IgD-negative memory B cell (primary cell): ENCODE results near the gene LHFPL3. TPM values are rescaled to one million over a fixed set of nuclear protein-coding genes. Genes with fewer than 3 reads are reported as not detected.
A peak's percentile ranks its signal among the peaks of the same experiment; 100 is the strongest.

Source experiments
- H3K27ac Mint-ChIP-seq, 3 donors: one replicate each; pipeline ENCODE4 v1.8.0; 2020 to 2022; ENCODE audit warnings: mild to moderate bottlenecking in 3 of 3, mixed read lengths in 3 of 3, moderate library complexity in 1 of 3
- H3K27me3 Mint-ChIP-seq: one replicate; pipeline ENCODE4 v1.8.0; 2021; ENCODE audit warnings: mixed read lengths
- H3K36me3 Mint-ChIP-seq: one replicate; pipeline ENCODE4 v1.8.0; 2020; ENCODE audit warnings: mild to moderate bottlenecking, mixed read lengths
- H3K4me1 Mint-ChIP-seq, 3 donors: one replicate each; pipeline ENCODE4 v1.8.0; 2020 to 2022; ENCODE audit warnings: mixed read lengths in 3 of 3, mild to moderate bottlenecking in 1 of 3
- H3K4me3 Mint-ChIP-seq, 4 donors: one replicate each; pipeline ENCODE4 v1.8.0; 2020 to 2022; ENCODE audit warnings: mild to moderate bottlenecking in 4 of 4, mixed read lengths in 4 of 4, moderate library complexity in 3 of 4
- H3K9me3 Mint-ChIP-seq, 3 donors: one replicate each; pipeline ENCODE4 v1.8.0; 2020 to 2021; ENCODE audit warnings: mixed read lengths in 3 of 3, mild to moderate bottlenecking in 1 of 3
- polyA plus RNA-seq: library from polyadenylated mRNA; unstranded; fragments of 300-500 nt; fragmentation: Illumina TruSeq; gene quantifications from one replicate; pipeline ENCODE4 v1.2.3, GENCODE V29; 2021

Gene LHFPL3
- polyA plus RNA-seq, 1 donor from 2014 or later, result not detected

DNA sequence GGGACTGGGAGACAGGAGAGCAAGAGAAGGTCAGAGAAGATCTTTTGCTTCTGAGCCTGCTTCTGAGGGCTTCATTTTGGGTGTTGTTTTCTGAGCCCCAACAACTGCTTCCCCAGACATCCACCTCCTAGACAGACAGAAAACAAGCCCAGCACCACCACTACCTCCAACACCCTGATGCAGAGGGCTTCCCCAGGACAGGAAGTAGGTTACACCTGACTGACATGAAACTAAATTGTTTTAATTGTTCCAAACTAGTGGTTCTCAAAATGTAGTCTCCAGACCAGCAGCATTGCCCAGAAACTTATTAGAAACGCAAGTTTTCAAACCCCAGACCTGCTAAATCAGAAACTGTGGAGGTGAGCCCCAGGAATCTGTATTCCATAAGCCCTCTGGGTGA is 522.0 kb downstream of the LHFPL3 start:
- Mint-ChIP-seq H3K4me1 (no peaks in the 10 kb centered on the region), H3K36me3 (no peaks in the 10 kb centered on the region), H3K9me3 (no peaks in the 10 kb centered on the region), H3K4me3 (no peak overlapping the region), H3K27ac (no peak overlapping the region), H3K27me3 (peaks cover 7% of the 10 kb centered on the region)

DNA sequence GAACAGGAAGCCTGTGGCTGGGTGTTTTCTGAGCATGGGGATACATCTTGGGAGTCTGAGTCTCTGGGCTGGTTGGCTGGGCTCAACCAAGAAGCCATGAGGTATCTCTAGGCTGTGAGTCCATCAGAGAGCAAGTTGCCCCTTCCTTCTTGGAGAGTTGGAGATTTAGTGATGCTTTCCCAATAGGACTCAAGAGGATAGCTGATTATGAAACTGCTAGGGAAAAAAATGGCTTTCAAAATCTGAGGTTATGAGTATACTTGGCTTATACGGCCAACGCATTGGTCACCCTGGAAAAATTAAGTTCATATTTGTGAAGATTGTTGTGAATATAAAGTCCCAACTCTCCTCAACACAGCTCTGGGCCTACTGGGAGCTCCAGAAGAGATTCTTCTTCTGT is 522.9 kb downstream of the LHFPL3 start:
- Mint-ChIP-seq H3K36me3 (no peaks in the 10 kb centered on the region), H3K4me3 (no peak overlapping the region), H3K27ac (no peak overlapping the region), H3K4me1 (no peaks in the 10 kb centered on the region), H3K9me3 (no peaks in the 10 kb centered on the region), H3K27me3 (peaks cover 3% of the 10 kb centered on the region)

GRCh38 chr7:104852386-104852785 is 524.0 kb downstream of the LHFPL3 start:
- H3K4me3 Mint-ChIP-seq, result no peak overlapping the region
- H3K27me3 Mint-ChIP-seq, result peaks cover 5% of the 10 kb centered on the region
- no peak overlapping the region for H3K27ac Mint-ChIP-seq
- no peaks in the 10 kb centered on the region for H3K9me3 Mint-ChIP-seq
- H3K4me1 Mint-ChIP-seq, result peaks cover 0 to 2% (median 0%) of the 10 kb centered on the region in 3 donors
- H3K36me3 Mint-ChIP-seq, result no peaks in the 10 kb centered on the region

DNA sequence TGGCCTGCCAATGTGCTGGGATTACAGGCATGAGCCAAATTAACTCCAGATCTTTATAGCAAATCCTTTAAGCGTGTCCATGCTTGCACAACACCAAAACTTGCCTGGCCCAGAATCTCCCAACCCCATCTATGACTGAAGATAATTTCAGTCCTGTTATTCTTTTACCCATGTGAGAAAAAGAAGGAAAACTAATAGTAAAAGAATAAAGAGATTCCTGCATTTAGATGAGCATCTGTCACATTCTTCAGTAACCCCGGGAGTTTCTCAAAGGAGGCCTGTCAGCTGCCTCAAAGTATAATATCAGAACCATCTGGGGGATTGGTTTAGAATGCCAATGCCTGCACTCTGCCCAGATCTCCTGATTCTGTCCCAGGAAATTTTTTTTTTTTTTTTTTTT is 527.5 kb downstream of the LHFPL3 start:
- peaks cover 3 to 15% (median 5%) of the 10 kb centered on the region in 3 donors for H3K4me1 Mint-ChIP-seq
- H3K36me3 Mint-ChIP-seq, result no peaks in the 10 kb centered on the region
- H3K4me3 Mint-ChIP-seq, result no peak overlapping the region
- no peaks in the 10 kb centered on the region for H3K9me3 Mint-ChIP-seq
- H3K27me3 Mint-ChIP-seq, result peaks cover 10% of the 10 kb centered on the region
- H3K27ac Mint-ChIP-seq, result no peak overlapping the region

DNA sequence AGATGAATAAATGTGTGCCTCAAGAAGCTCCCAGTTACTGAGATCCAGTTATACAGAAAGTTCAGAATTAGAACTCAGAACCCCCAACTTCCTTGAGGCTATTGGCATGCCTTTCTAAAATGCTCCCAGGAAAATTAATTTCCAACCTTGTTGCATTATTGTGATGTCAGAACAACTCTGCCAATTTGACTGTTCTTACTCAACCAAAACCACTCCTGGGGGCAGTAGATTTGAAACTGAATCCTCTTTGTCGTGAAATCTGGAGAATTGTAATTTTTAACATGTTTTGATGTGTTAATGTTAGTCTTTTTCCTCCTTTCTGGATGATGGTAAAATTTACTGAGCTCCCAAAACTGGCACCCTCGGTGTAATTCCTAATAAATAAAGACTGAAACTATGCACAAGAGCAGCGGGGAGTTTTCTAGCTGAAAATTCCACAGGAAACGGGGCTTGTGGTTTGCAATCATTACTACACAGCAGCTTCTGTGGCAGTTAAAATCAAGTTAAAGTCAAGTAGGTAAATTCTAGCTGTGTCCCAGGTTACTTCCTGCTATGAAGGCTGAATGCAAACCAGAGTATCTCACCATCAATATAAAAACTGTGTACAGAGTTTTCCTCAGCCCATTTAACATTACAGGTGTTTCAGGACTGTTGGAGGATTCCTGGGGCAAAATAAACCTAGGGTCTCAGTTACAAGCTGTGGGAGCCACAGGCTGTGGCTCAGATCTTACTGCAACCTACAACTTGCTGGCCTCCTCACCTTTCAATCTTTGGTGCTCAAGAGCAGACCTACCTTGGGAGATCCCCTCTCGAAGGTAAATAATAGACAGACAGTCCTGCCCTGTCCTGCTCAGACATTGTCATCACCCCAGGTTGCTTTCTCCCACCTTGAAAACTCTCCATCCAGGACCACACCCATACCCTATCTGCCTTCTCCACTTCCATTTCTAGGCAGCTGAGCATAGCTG is 529.3 kb downstream of the LHFPL3 start:
- no peaks in the 10 kb centered on the region for H3K9me3 Mint-ChIP-seq
- peak overlapping the region in 1 of 4 donors; percentile 25 for H3K4me3 Mint-ChIP-seq
- no peaks in the 10 kb centered on the region for H3K36me3 Mint-ChIP-seq
- peaks cover 3 to 15% (median 5%) of the 10 kb centered on the region in 3 donors for H3K4me1 Mint-ChIP-seq
- H3K27me3 Mint-ChIP-seq, result peaks cover 8% of the 10 kb centered on the region
- no peak overlapping the region for H3K27ac Mint-ChIP-seq

GRCh38 chr7:104859754-104860426 is 531.5 kb downstream of the LHFPL3 start:
- peaks cover 18% of the 10 kb centered on the region for H3K27me3 Mint-ChIP-seq
- no peak overlapping the region for H3K4me3 Mint-ChIP-seq
- H3K27ac Mint-ChIP-seq, result no peak overlapping the region
- no peaks in the 10 kb centered on the region for H3K36me3 Mint-ChIP-seq
- H3K4me1 Mint-ChIP-seq, result peaks cover 3 to 15% (median 5%) of the 10 kb centered on the region in 3 donors
- peaks cover 0 to 4% (median 3%) of the 10 kb centered on the region in 3 donors for H3K9me3 Mint-ChIP-seq

GRCh38 chr7:104861729-104862390 is 533.5 kb downstream of the LHFPL3 start:
- H3K36me3 Mint-ChIP-seq, result no peaks in the 10 kb centered on the region
- peaks cover 3 to 15% (median 5%) of the 10 kb centered on the region in 3 donors for H3K4me1 Mint-ChIP-seq
- H3K27ac Mint-ChIP-seq, result no peak overlapping the region
- H3K4me3 Mint-ChIP-seq, result peak overlapping the region in 1 of 4 donors; percentile 8
- H3K27me3 Mint-ChIP-seq, result peaks cover 23% of the 10 kb centered on the region
- peaks cover 0 to 5% (median 4%) of the 10 kb centered on the region in 3 donors for H3K9me3 Mint-ChIP-seq

GRCh38 chr7:104862719-104863118 is 534.3 kb downstream of the LHFPL3 start:
- Mint-ChIP-seq H3K4me1 (peaks cover under 1 to 10% (median 2%) of the 10 kb centered on the region in 3 donors), H3K9me3 (peaks cover 0 to 5% (median 4%) of the 10 kb centered on the region in 3 donors), H3K4me3 (no peak overlapping the region), H3K27me3 (peaks cover 23% of the 10 kb centered on the region), H3K36me3 (no peaks in the 10 kb centered on the region), H3K27ac (no peak overlapping the region)

DNA sequence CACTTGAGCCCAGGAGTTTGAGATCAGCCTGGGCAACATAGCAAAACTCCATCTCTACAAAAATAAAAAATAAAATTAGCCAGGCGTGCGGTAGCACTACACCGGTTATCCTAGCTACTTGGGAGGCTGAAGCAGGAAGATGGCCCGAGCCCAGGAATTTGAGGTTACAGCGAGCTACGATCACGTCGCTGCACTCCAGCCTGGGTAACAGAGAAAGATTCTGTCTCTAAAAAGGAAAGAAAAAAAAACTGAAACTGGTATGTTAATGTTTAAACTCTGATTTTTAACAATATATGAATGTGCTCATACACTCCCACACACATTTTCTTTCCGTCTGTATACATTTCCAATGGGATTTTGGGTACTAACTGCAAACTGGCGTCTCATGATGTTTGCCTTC is 545.0 kb downstream of the LHFPL3 start:
- peaks cover 2% of the 10 kb centered on the region for H3K36me3 Mint-ChIP-seq
- H3K9me3 Mint-ChIP-seq, result peaks cover 0 to 1% (median 0%) of the 10 kb centered on the region in 3 donors
- H3K4me1 Mint-ChIP-seq, result peaks cover 0 to 2% (median 2%) of the 10 kb centered on the region in 3 donors
- no peak overlapping the region for H3K4me3 Mint-ChIP-seq
- H3K27me3 Mint-ChIP-seq, result peaks cover 1% of the 10 kb centered on the region
- no peak overlapping the region for H3K27ac Mint-ChIP-seq

- peaks cover 1% of the 10 kb centered on the region for H3K27me3 Mint-ChIP-seq
- H3K36me3 Mint-ChIP-seq, result peaks cover 2% of the 10 kb centered on the region
- no peak overlapping the region for H3K27ac Mint-ChIP-seq
- peaks cover 0 to 4% (median 0%) of the 10 kb centered on the region in 3 donors for H3K9me3 Mint-ChIP-seq
- H3K4me3 Mint-ChIP-seq, result no peak overlapping the region
- peaks cover 0 to 8% (median 6%) of the 10 kb centered on the region in 3 donors for H3K4me1 Mint-ChIP-seq
Observed at GRCh38 chr7:104878577-104878976, 550.2 kb downstream of the LHFPL3 start.

DNA sequence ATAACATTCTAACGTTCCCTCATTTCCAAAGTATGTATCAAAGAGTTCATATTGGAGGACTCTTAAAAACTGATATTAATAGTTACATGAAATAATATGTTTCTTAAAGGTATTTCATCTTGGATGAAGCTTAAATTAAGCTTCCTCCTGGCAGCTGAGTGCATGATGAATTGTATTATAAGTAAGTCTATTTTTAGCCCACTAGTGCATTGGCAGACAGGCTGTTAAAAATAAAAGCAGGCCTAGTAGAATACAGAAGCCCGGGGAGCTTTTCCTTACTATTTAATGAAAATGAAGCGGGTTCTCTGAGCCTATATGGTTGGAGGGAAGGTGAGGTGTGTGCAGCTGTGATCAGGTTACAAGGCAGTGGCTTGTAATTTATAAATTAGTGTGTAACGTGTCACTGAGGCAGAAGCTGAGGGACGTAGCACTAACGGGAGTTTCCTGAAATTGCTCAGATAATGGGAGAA is 554.9 kb downstream of the LHFPL3 start:
- Mint-ChIP-seq H3K4me1 (peaks cover 0 to 11% (median 11%) of the 10 kb centered on the region in 3 donors), H3K27me3 (peaks cover 3% of the 10 kb centered on the region), H3K4me3 (peak overlapping the region in 1 of 4 donors; percentile 70), H3K27ac (no peak overlapping the region), H3K9me3 (peaks cover 0 to 3% (median 0%) of the 10 kb centered on the region in 3 donors), H3K36me3 (no peaks in the 10 kb centered on the region)

DNA sequence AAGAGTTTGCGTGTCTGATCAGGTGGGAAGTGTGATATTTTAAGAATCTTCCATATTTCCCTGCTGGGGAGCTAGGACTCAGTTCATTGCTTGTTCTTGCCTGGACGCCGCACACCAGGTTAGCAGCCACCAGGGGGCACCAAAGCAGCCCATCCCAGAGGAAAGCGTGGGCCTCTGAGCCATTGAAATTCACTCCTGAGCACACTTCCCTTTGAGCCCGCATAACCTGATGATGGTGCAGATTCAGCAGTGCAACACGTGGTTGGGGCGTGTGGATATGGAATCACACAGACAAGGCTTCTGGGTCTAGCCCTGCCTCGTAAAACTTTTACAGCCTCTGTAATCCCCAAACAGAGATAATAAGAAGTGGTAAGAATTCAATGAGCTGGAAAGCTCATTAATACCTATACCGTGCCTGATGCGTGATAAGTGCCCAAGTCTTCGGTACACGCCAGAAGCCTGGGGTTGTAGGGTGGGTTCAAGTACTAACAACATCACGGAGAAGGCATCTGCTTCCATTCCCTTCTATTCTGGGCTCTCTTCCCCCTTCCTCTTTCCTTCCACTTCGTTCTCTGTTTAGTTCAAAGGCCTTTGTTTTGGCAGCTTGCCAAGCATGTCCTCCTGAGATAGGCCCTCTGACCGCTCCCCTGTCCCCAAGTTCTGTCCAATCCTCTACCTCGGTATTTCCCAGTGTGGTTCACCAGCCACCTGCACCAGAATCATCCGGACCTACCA is 555.5 kb downstream of the LHFPL3 start:
- peaks cover 0 to 3% (median 0%) of the 10 kb centered on the region in 3 donors for H3K9me3 Mint-ChIP-seq
- peaks cover 0 to 8% (median 7%) of the 10 kb centered on the region in 3 donors for H3K4me1 Mint-ChIP-seq
- H3K27me3 Mint-ChIP-seq, result peaks cover 3% of the 10 kb centered on the region
- H3K27ac Mint-ChIP-seq, result no peak overlapping the region
- no peaks in the 10 kb centered on the region for H3K36me3 Mint-ChIP-seq
- peak overlapping the region in 1 of 4 donors; percentile 70 for H3K4me3 Mint-ChIP-seq

DNA sequence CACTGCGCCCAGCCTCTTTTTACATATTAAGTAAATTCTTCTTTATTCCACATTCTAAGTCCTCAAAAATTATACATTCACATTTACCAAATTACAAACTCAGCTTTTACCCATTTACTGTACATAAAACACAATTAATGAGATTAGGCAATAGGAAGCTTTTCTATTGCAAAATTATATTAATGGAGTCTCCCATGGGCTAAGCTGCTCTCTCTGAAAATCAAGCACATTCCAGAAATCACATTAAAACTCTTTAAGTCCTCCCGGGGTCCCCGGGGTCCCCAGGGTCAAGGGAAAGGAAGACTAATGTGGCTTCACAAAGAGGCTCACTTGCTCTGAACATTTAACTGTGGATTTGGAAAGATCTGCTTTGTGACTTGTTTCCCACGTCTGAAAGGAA is 558.2 kb downstream of the LHFPL3 start:
- Mint-ChIP-seq H3K27ac (no peak overlapping the region), H3K4me3 (peak overlapping the region in 1 of 4 donors; percentile 34), H3K36me3 (no peaks in the 10 kb centered on the region), H3K27me3 (peaks cover 4% of the 10 kb centered on the region), H3K4me1 (peaks cover 0 to 8% (median 7%) of the 10 kb centered on the region in 3 donors), H3K9me3 (no peaks in the 10 kb centered on the region)

- peaks cover 0 to 1% (median 0%) of the 10 kb centered on the region in 3 donors for H3K4me1 Mint-ChIP-seq
- no peaks in the 10 kb centered on the region for H3K9me3 Mint-ChIP-seq
- H3K27me3 Mint-ChIP-seq, result peaks cover 3% of the 10 kb centered on the region
- no peak overlapping the region for H3K4me3 Mint-ChIP-seq
- no peak overlapping the region for H3K27ac Mint-ChIP-seq
- no peaks in the 10 kb centered on the region for H3K36me3 Mint-ChIP-seq
Observed at GRCh38 chr7:104890216-104890615, 561.8 kb downstream of the LHFPL3 start.
